ENCODE measurements around the gene CNTN4.

Gene CNTN4

GRCh38 chr3:2148561-2149340, 50.1 kb downstream of the CNTN4 start:
- no peak for DNase-seq (ENCODE audit: low read depth, low spot score)
- no peak overlapping the region for H3K27ac ChIP-seq

GRCh38 chr3:2153053-2153452, 54.4 kb downstream of the CNTN4 start:
- DNase-seq (ENCODE audit: low read depth, low spot score), result no peak
- peak overlapping the region; percentile 33 for H3K27ac ChIP-seq

- peak overlapping the region; percentile 33 for H3K27ac ChIP-seq
Measured at GRCh38 chr3:2153547-2153946, 54.9 kb downstream of the CNTN4 start.

GRCh38 chr3:2154621-2155020, 56.0 kb downstream of the CNTN4 start:
- no peak for DNase-seq (ENCODE audit: low read depth, low spot score)
- peak overlapping the region; percentile 33 for H3K27ac ChIP-seq

More at GRCh38 chr3:2153547-2153946, 54.9 kb downstream of the CNTN4 start:
- DNase-seq (ENCODE audit: low read depth, low spot score), result no peak

- H3K27ac ChIP-seq, result no peak overlapping the region
- no peak for DNase-seq (ENCODE audit: low read depth, low spot score)
Measured at GRCh38 chr3:2156244-2156847, 57.7 kb downstream of the CNTN4 start.

GRCh38 chr3:2158828-2159227, 60.2 kb downstream of the CNTN4 start:
- DNase-seq (ENCODE audit: low read depth, low spot score), result no peak

GRCh38 chr3:2166552-2166951, 67.9 kb downstream of the CNTN4 start:
- no peak for DNase-seq (ENCODE audit: low read depth, low spot score)
- no peak overlapping the region for H3K27ac ChIP-seq

More at GRCh38 chr3:2158828-2159227, 60.2 kb downstream of the CNTN4 start:
- H3K27ac ChIP-seq, result no peak overlapping the region

- H3K27ac ChIP-seq, result no peak overlapping the region
- DNase-seq (ENCODE audit: low read depth, low spot score), result no peak
Measured at GRCh38 chr3:2172561-2173171, 74.0 kb downstream of the CNTN4 start.

- DNase-seq (ENCODE audit: low read depth, low spot score), result no peak
- H3K27ac ChIP-seq, result no peak overlapping the region
Measured at GRCh38 chr3:2180634-2181033, 82.0 kb downstream of the CNTN4 start.

GRCh38 chr3:2198776-2199279, 100.2 kb downstream of the CNTN4 start:
- no peak for DNase-seq (ENCODE audit: low read depth, low spot score)
- H3K27ac ChIP-seq, result no peak overlapping the region

- DNase-seq (ENCODE audit: low read depth, low spot score), result no peak
- no peak overlapping the region for H3K27ac ChIP-seq
Measured at GRCh38 chr3:2204054-2204453, 105.4 kb downstream of the CNTN4 start.

GRCh38 chr3:2205692-2206091, 107.0 kb downstream of the CNTN4 start:
- no peak overlapping the region for H3K27ac ChIP-seq
- no peak for DNase-seq (ENCODE audit: low read depth, low spot score)

GRCh38 chr3:2206536-2206935, 107.9 kb downstream of the CNTN4 start:
- no peak for DNase-seq (ENCODE audit: low read depth, low spot score)
- no peak overlapping the region for H3K27ac ChIP-seq

GRCh38 chr3:2211568-2211967, 112.9 kb downstream of the CNTN4 start:
- H3K27ac ChIP-seq, result no peak overlapping the region
- no peak for DNase-seq (ENCODE audit: low read depth, low spot score)

GRCh38 chr3:2212206-2212605, 113.5 kb downstream of the CNTN4 start:
- no peak for DNase-seq (ENCODE audit: low read depth, low spot score)
- no peak overlapping the region for H3K27ac ChIP-seq

GRCh38 chr3:2218375-2218774, 119.7 kb downstream of the CNTN4 start:
- no peak overlapping the region for H3K27ac ChIP-seq

GRCh38 chr3:2218816-2219215, 120.2 kb downstream of the CNTN4 start:
- no peak overlapping the region for H3K27ac ChIP-seq
- no peak for DNase-seq (ENCODE audit: low read depth, low spot score)

More at GRCh38 chr3:2218375-2218774, 119.7 kb downstream of the CNTN4 start:
- no peak for DNase-seq (ENCODE audit: low read depth, low spot score)

GRCh38 chr3:2236203-2236602, 137.5 kb downstream of the CNTN4 start:
- DNase-seq (ENCODE audit: low read depth, low spot score), result no peak
- no peak overlapping the region for H3K27ac ChIP-seq

GRCh38 chr3:2244137-2244536, 145.5 kb downstream of the CNTN4 start:
- H3K27ac ChIP-seq, result no peak overlapping the region
- no peak for DNase-seq (ENCODE audit: low read depth, low spot score)

GRCh38 chr3:2246873-2247648, 148.4 kb downstream of the CNTN4 start:
- no peak for DNase-seq (ENCODE audit: low read depth, low spot score)
- no peak overlapping the region for H3K27ac ChIP-seq

All from epithelial cell of prostate (primary cell).